ENCODE data around the gene C2orf81.

DNA sequence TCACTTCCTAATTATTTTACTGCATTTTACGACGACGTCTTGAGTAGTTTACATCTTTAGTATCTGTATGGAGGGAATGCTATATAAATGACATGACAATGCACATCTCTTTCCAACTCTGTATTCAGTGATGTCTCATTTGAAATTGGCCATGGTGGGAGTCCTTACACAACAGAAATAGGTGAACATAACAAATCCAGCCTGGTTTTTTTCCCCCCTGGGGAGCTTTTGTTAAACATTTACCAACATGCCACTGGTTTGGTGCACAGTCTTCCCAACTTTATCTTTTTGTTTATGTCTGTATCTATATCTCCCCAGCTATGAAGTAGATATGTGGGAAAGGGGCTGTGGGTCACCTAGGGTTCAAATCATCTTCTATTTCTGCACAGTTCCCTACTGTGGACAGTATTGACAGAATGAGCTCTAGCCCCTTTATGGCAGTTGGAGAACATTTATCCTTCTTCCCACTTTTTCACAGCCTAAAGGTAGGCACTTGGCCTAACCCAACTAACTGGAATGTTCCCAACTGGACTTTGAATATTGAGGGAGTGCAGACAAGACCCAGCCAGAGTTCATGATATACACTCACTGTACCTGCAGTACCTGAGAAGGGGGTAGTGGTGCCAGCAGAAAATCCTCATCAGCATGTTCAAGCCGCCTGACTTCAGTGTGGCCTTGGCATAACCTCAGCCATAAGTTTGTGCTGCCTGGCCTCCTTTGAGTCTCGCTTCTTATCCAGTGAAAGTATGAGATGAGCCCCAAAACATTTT, 26.0 kb upstream of the C2orf81 start:
- TF ChIP-seq CTCF (IDR thresholded peaks at IDR 0.05; ENCODE audit: low read depth, low read length) = no peak
- no peak for TF ChIP-seq EZH2phosphoT487 (IDR thresholded peaks at IDR 0.05; ENCODE audit: low read depth)

All from OCI-LY3 (cell line).